Activated CD8-positive, alpha-beta memory T cell treated with anti-CD3 and anti-CD28 coated beads, Interleukin-2, amount 50 U/mL, for 24 hours (primary cell): ENCODE results near the gene RPA1.
A peak's percentile ranks its signal among the peaks of the same experiment; 100 is the strongest.
"Not testable (repeated sequence)": the region's sequence is repeated elsewhere in the genome, so short reads cannot be mapped to it uniquely, and the experiment has no call there.

Experiments used
- DNase-seq: peaks from one replicate; pipeline ENCODE4 v3.0.0-alpha.2; 2020; ENCODE audit errors: extremely low read depth

Gene RPA1

DNA sequence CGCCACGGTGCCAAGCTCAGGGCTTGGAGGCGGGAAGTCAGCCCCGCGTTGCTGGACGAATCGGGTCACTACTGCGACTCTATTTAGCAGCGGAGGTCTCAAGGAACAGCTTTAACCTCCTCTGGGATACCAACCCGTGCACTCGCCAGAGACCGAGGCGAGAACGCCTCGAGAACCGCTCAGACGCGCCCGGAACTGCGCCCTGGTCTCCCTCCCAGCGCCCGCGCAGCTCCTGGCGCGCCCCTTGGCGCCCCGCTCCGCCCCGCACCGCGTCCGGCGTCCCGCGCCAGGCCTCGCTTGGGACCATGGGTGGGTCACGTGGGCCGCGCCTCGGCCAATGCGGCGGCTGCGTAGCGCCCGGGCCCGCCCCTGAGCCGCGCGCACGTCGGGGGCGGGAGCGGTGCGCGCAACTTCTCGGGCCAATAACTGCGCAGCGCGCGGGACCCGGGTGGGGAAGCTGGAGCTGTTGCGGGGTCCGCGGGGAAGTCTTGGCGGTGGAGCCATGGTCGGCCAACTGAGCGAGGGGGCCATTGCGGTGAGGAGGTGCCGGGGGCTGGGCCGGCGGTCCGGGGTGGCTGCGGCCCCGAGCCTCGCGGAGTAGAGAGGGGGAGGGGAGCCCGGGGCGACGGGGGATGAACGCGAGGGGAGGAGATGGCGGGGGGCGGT is at the start of gene RPA1, which contains the start of gene SMYD4:
TSS of gene RPA1 (plus strand) at position 414 of the 666 bp plus-strand sequence. CDS start at position 503, 89 bp downstream.
TSS of gene SMYD4 (minus strand) at position 311 of the 666 bp plus-strand sequence. CDS start 1,908 bp downstream, outside the sequence.
- peak; percentile 50 for DNase-seq

GRCh38 chr17:1782171-1782567 is 47.6 kb upstream of the RPA1 start:
- no peak for DNase-seq

DNA sequence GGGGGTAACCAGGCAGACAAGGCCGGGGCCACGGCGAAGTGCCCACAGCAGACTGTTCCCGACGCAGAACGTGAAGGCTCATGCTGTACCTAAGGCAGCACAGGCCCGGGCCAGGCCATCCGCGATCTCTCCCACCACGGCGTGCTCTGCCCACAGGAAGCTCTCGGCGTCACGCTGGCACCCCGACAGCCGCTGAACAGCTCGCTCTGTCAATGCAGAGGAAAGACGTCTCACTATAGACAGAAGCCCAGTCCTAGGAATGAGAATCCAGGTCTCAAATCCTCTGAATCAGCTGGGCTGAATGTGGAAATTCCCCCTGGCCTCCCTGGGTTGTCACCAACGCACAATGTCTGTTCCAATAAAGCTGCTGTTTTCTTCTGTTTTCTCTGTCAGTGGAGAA is 46.5 kb upstream of the RPA1 start:
- no peak for DNase-seq

DNA sequence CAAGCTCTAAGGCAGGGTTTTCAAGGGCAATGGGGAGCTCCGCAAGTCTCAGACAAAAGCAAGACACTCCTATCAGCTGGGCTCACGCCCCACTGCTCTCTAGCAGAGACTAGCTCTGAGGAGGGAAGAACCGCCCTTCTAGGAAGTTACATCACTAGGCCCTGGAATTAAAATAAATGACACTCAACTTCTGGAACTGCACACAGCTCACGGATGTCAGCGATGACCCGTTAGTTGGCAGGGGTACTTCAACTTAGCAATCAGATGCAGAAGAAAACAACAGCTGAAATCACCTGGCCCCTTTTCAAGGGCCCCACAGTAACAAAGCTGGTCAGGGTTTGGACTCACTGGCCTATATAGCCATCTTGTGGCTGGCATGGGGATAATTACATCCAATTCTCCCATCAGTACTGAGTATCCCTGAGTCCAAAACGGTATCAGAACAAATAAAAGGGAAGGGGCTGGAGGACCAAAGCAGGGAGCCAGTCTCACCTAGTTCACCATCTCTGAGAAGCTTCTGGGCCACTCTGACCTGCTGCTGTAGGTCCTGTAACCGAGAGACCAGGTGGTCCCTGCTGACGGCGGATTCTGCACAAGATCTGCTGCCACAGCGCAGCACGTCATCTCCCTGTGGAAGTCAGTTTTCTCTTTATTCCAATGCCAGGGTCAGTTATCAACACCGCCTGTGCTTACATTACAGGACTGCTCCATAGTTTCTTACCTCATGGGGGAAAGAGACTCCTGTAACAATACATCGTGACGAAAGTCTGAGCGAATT is 45.8 kb upstream of the RPA1 start:
- no peak for DNase-seq

DNA sequence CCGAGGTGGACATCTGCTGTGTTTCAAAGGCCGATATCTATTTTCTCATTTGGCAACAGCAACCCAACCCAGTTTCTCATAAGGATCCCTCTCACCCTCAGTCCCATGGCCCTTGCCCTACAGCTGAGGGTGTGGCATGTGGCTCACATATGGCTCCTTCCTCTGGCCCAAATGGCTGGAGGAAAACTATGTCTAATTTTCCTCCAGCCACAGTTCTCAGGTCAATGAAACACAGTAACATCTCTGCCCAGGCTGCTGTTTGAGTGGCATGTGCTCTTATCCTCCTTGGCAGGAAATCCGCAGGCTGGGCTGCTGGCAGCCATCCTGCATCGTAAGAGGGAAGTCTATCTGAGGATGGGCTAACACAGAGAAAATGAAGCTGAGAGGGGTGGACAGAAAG is 43.9 kb upstream of the RPA1 start:
- DNase-seq = no peak

GRCh38 chr17:1786708-1787107 is 43.1 kb upstream of the RPA1 start:
- DNase-seq = no peak

DNA sequence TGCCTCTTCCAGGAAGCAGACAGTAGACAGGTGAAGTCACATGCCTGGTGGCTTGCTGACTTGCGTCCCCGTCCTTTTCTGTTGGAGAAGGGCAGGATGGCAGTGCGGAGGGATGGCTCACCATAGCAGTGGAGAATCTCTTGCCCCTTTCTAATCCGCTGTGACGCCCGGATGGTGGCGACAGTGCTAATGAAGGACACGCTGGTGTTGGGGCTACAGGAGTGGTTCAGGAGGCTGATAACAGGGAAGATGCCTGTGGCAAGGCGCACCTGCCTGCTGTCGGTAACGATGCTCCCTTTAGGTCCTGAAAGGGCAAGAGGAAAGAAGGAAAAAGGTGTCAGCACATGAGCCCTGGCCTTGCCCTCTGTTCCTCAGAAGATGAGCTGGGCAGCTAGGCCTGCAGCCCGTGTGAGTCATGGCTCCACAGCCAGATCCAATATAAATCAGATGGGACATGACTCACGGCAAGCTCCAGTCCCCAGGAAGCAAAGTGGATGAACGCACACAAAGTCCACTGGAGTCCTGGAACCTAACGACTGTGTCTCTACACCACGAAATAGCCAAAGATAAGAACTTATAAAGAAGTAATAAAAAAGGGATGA is 42.4 kb upstream of the RPA1 start:
- no peak for DNase-seq

GRCh38 chr17:1789936-1790335 is 39.9 kb upstream of the RPA1 start:
- no peak for DNase-seq

- DNase-seq = no peak
These were observed 37.0 kb upstream of the RPA1 start for GRCh38 chr17:1792495-1793446.

DNA sequence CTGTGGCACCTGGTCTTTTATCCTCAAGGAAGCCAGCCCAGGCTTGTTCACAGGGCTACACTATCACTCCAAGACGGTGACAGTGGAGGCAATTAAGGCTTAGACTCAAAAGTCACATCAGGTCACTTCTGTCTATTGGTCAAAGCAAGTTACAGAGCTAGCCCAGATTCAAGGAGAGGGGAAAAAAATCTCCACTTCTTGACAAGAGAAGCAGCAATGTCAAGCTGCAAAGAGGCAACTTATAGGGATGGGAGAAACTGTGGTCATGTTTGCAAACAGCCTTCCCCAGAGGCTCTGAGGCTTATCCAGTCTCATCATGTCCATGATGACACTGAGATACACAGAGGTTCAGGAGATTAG is 36.4 kb upstream of the RPA1 start:
- no peak for DNase-seq

DNA sequence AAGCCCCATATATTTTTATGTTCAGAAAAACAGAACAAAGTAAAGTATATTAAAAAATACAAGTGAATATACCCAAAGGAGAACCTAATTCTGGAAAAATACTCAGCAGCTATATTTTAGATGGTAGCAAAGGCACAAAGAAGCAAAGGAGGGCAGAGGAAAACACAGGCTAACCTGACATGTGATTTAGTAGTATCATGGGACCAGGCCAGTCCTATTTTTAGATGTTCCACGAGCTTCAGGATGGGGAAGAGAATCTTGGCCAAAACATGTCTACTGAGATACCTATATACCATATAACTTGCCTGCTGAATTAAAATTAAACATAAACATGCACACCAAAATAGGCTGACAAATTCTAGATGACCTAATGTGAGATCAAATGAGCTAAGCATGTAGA is 33.0 kb upstream of the RPA1 start:
- no peak for DNase-seq

- DNase-seq = no peak
These were observed 32.5 kb upstream of the RPA1 start for GRCh38 chr17:1797323-1797722.

- DNase-seq = not testable (repeated sequence)
These were observed 32.0 kb upstream of the RPA1 start for GRCh38 chr17:1797846-1798245.

GRCh38 chr17:1800240-1800639 is 29.6 kb upstream of the RPA1 start:
- DNase-seq = no peak

- no peak for DNase-seq
These were observed 29.1 kb upstream of the RPA1 start for GRCh38 chr17:1800712-1801111.

DNA sequence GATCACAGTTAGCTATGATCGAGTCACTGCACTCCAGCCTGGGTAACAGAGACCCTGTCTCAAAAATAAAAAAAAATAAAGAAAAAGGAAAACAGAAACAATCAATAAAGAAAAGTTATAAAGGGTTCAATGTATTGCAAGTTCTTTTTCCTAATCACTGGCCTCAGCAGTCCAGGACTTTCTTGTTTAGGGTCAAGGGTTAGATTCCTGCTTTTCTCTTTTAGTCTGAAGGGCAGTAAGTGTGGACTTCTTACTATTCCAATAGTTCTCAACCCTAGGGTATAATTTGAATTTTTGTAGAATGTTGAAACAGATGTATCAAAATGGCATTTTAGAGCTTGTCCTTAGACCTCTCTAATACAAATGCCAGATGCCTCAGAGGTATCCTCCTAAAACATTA is 27.4 kb upstream of the RPA1 start:
- DNase-seq = no peak

GRCh38 chr17:1803280-1803679 is 26.5 kb upstream of the RPA1 start:
- DNase-seq = no peak

- no peak for DNase-seq
These were observed 21.9 kb upstream of the RPA1 start for GRCh38 chr17:1807890-1808289.

GRCh38 chr17:1808644-1809043 is 21.2 kb upstream of the RPA1 start:
- DNase-seq = no peak

GRCh38 chr17:1809815-1810214 is 20.0 kb upstream of the RPA1 start:
- DNase-seq = not testable (repeated sequence)

DNA sequence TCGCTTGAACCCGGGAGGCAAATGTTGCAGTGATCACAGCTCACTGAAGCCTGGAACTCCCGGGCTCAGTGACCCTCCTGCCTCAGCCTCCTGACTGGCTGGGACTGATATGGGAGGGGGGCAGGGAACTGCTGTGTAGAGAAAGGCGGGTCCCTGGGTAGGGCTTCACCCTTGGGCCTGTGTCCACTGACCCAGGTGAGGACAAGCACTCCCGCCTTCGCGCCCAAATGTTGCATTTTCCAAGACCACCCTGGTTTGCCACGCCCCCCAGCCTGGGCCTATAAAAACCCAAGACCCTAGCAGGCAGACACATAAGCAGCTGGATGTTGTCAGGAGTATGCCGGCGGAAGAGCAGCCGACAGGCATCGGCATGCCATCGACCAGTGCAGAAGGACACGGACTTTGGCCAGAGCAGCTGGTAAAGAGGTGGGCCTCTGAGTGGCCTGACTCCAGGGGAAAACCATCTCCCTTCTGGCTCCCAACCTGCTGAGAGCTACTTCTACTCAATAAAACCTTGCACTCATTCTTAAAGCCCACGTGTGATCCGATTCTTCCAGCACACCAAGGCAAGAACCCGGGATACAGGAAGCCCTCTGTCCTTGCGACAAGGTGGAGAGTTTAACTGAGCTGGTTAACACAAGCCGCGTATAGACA is 19.2 kb upstream of the RPA1 start:
- no peak for DNase-seq
